HCT116 (cell line): ENCODE data around the gene MINDY3. TPM values are rescaled to one million over a fixed set of nuclear protein-coding genes. Genes with fewer than 3 reads are reported as not detected.

Experiments used
- ATAC-seq: fragments of 200-7000 bp; cut with Tn5 transposase; 2 replicates; pipeline ENCODE4 v1.9.1; 2020; ENCODE audit warnings: mild to moderate bottlenecking, moderate library complexity
- BruUV-seq: library from RNA; stranded (reverse); fragments of 400-500 nt; replicated peaks from 2 replicates; lab custom pipeline; 2021; lab: Mats Ljungman, UMichigan
- CTCF ChIA-PET: fragments of 300-600 bp; sonication (Branson Sonifier 250); formaldehyde crosslinking; loops from one replicate; lab custom pipeline; 2021; ENCODE audit warnings: antibody characterized with exemption; lab: Charles Lee
- POLR2A ChIA-PET: fragments of 300-600, 350-600 bp; sonication (Branson Sonifier 250); formaldehyde crosslinking; loops from one replicate; lab custom pipeline; 2021; ENCODE audit warnings: antibody characterized with exemption; lab: Charles Lee
- RAD21 ChIA-PET, 2 experiments: fragments of 300-600 bp; sonication (Branson Sonifier 250); formaldehyde crosslinking; loops; one replicate each; lab custom pipeline; 2023; ENCODE audit warnings: low total read pairs in 2 of 2; ENCODE audit not compliant: uncharacterized antibody in 2 of 2, unreplicated experiment in 2 of 2, low non-redundant PET in 1 of 2; lab: Charles Lee
- DNase-seq: peaks from one replicate; pipeline ENCODE4 v3.0.0-alpha.2; 2010; ENCODE audit warnings: low read depth, low spot score
- H2AFZ ChIP-seq: fragments of 200-600 bp; shearing (Covaris generic), sonication (generic); 2 replicates; pipeline ENCODE4 v1.6.1; 2017; ENCODE audit warnings: low read depth, mixed run types, mixed read lengths, antibody characterized with exemption, low read length; ENCODE audit not compliant: poor library complexity, severe bottlenecking
- H3K27ac ChIP-seq: 2 replicates; pipeline ENCODE4 v1.5.1; 2012; ENCODE audit warnings: low read depth, low read length
- H3K27me3 ChIP-seq: fragments of 200-600 bp; sonication (generic); 2 replicates; pipeline ENCODE4 v1.6.1; 2016; ENCODE audit warnings: mixed run types, low read length, mixed read lengths; ENCODE audit not compliant: insufficient read depth
- H3K36me3 ChIP-seq, 2 experiments: fragments of 200-500 bp in 1 of 2; fragments of 200-600 bp in 1 of 2; sonication (Bioruptor generic) in 1 of 2; sonication (generic) in 1 of 2; 2 replicates each; pipeline versions ENCODE4 v1.5.1 to v1.6.1; 2014 to 2016; ENCODE audit warnings: low read length in 2 of 2, inconsistent platforms in 1 of 2, mixed read lengths in 1 of 2, mixed run types in 1 of 2; ENCODE audit not compliant: insufficient read depth in 2 of 2, control insufficient read depth in 1 of 2
- H3K4me1 ChIP-seq, 2 experiments: fragments of 200-600 bp in 1 of 2; sonication (generic) in 1 of 2; 2 replicates each; pipeline versions ENCODE4 v1.5.1 to v1.6.1; 2012 to 2017; ENCODE audit warnings: low read length in 2 of 2, inconsistent platforms in 1 of 2, mild to moderate bottlenecking in 1 of 2, mixed read lengths in 1 of 2, mixed run types in 1 of 2, moderate library complexity in 1 of 2; ENCODE audit not compliant: insufficient read depth in 2 of 2, control insufficient read depth in 1 of 2
- H3K4me2 ChIP-seq: fragments of 200-600 bp; sonication (generic); 2 replicates; pipeline ENCODE4 v1.6.1; 2017; ENCODE audit warnings: mixed run types, low read length, mixed read lengths
- H3K4me3 ChIP-seq, 2 experiments: fragments of 200-600 bp in 1 of 2; sonication (generic) in 1 of 2; replicated peaks in 1 of 2; 2 replicates each; pipeline ENCODE4 v1.5.1; 2011 to 2016; ENCODE audit warnings: low read length in 2 of 2, control low read depth in 1 of 2, low read depth in 1 of 2, mild to moderate bottlenecking in 1 of 2, mixed read lengths in 1 of 2, mixed run types in 1 of 2
- H3K79me2 ChIP-seq: fragments of 200-600 bp; sonication (generic); 2 replicates; pipeline ENCODE4 v1.6.1; 2017; ENCODE audit warnings: mild to moderate bottlenecking, mixed run types, low read length, moderate library complexity, mixed read lengths; ENCODE audit not compliant: insufficient read depth
- H3K9ac ChIP-seq: fragments of 200-600 bp; sonication (generic); 2 replicates; pipeline ENCODE4 v1.6.1; 2016; ENCODE audit warnings: low read length, mixed read lengths
- H3K9me2 ChIP-seq: fragments of 200-600 bp; sonication (generic), shearing (Covaris generic); 2 replicates; pipeline ENCODE4 v1.6.1; 2017; ENCODE audit warnings: mixed run types, mild to moderate bottlenecking, moderate library complexity; ENCODE audit not compliant: insufficient read depth
- H3K9me3 ChIP-seq, 2 experiments: fragments of 200-500 bp in 1 of 2; fragments of 200-600 bp in 1 of 2; sonication (Bioruptor generic) in 1 of 2; sonication (generic) in 1 of 2; 2 replicates each; pipeline ENCODE4 v1.6.1; 2014 to 2017; ENCODE audit warnings: low read length in 2 of 2, mixed read lengths in 2 of 2, inconsistent platforms in 1 of 2, low read depth in 1 of 2, mild to moderate bottlenecking in 1 of 2, mixed run types in 1 of 2, moderate library complexity in 1 of 2; ENCODE audit not compliant: control insufficient read depth in 1 of 2, insufficient read depth in 1 of 2
- H4K20me1 ChIP-seq: fragments of 200-600 bp; sonication (generic), shearing (Covaris generic); 2 replicates; pipeline ENCODE4 v1.6.1; 2017; ENCODE audit warnings: mixed run types, mild to moderate bottlenecking, moderate library complexity; ENCODE audit not compliant: insufficient read depth
- ATF3 ChIP-seq: IDR thresholded peaks from 2 replicates; pipeline ENCODE4 v1.6.1; 2012
- CTCF ChIP-seq, 3 experiments: fragments of 200-600 bp in 1 of 3; sonication (generic) in 1 of 3; IDR thresholded peaks in 2 of 3; conservative IDR thresholded peaks in 1 of 3; 2 replicates each; pipeline ENCODE4 v1.5.1; 2012 to 2017; ENCODE audit warnings: low read depth in 2 of 3, low read length in 2 of 3, antibody characterized with exemption in 1 of 3, borderline replicate concordance in 1 of 3, control low read depth in 1 of 3, mild to moderate bottlenecking in 1 of 3, mixed read lengths in 1 of 3, mixed run types in 1 of 3, moderate library complexity in 1 of 3; ENCODE audit not compliant: insufficient read depth in 1 of 3
- EGR1 ChIP-seq: IDR thresholded peaks from 2 replicates; pipeline ENCODE4 v1.6.1; 2012; ENCODE audit warnings: low read depth
- EZH2phosphoT487 ChIP-seq: fragments of 200-600 bp; IDR thresholded peaks from 2 replicates; pipeline ENCODE4 v1.6.1; 2018; ENCODE audit warnings: antibody characterized with exemption, borderline replicate concordance
- MAX ChIP-seq: IDR thresholded peaks from 2 replicates; pipeline ENCODE4 v1.6.1; 2012
- POLR2AphosphoS5 ChIP-seq: IDR thresholded peaks from 2 replicates; pipeline ENCODE4 v1.6.1; 2011; ENCODE audit warnings: mild to moderate bottlenecking, low read depth, low read length, moderate library complexity
- REST ChIP-seq: IDR thresholded peaks from 2 replicates; pipeline ENCODE4 v1.6.1; 2012; ENCODE audit warnings: low read depth
- SP1 ChIP-seq: IDR thresholded peaks from 2 replicates; pipeline ENCODE4 v1.6.1; 2012; ENCODE audit warnings: low read depth
- TCF7L2 ChIP-seq: IDR thresholded peaks from 2 replicates; pipeline ENCODE4 v1.7.0; 2011; ENCODE audit warnings: borderline replicate concordance, inconsistent platforms; ENCODE audit not compliant: insufficient read depth, insufficient read length; ENCODE audit errors: extremely low read depth
- ZFX ChIP-seq: fragments of 450-650 bp; IDR thresholded peaks from 2 replicates; pipeline ENCODE4 v1.6.1; 2017
- ZNF274 ChIP-seq: fragments of 200-500 bp; sonication (Bioruptor generic); IDR thresholded peaks from 2 replicates; pipeline ENCODE4 v1.6.1; 2014; ENCODE audit warnings: mild to moderate bottlenecking, low read depth, low read length, inconsistent platforms
- intact Hi-C: fragments of 100-400 bp; cut with micrococcal nuclease; formaldehyde crosslinking; loops from 2 replicates; pipeline ENCODE4 v1.10.0; 2022
- total RNA-seq: library from RNA; stranded (reverse); gene quantifications from one replicate; pipeline ENCODE4 v1.2.1, GENCODE V29; 2021; ENCODE audit not compliant: unreplicated experiment

Gene MINDY3
- total RNA-seq, 1 experiment from 2014 or later = 15.5 TPM

- Histone ChIP-seq H3K27ac (no peak overlapping the region), H3K79me2 (peaks cover 27% of the 10 kb centered on the region; the same call in 1 of the 2 replicates), H3K36me3 (0 out of 4 replicates have a peak, but pooled peaks cover 0 to 2% of the 10 kb centered on the region in 2 experiments), H2AFZ (no peak overlapping the region), H3K9me2 (no peaks in the 10 kb centered on the region), H4K20me1 (no peaks in the 10 kb centered on the region; the same call in 1 of the 2 replicates), H3K4me3 (no peak overlapping the region), H3K4me1 (no peaks in the 10 kb centered on the region), H3K27me3 (no peaks in the 10 kb centered on the region), H3K9ac (no peak overlapping the region), H3K9me3 (no peaks in the 10 kb centered on the region), H3K4me2 (no peak overlapping the region)
- RAD21 ChIA-PET = no interaction called here
- intact Hi-C loops = no loop called here
- POLR2A ChIA-PET = no interaction called here
- ATAC-seq (no peak), DNase-seq (no peak)
- BruUV-seq = no TSS peak
- TF ChIP-seq SP1 (no peak), MAX (no peak)
- CTCF ChIA-PET = no interaction called here
These were observed 12.8 kb downstream of the MINDY3 start for GRCh38 chr10:15847481-15847880.

GRCh38 chr10:15844517-15844916 lies 15.8 kb downstream of the MINDY3 start:
- Histone ChIP-seq H3K36me3 (0 out of 4 replicates have a peak, but pooled peaks cover 0 to 2% of the 10 kb centered on the region in 2 experiments), H3K9ac (no peak overlapping the region), H3K4me2 (no peak overlapping the region), H3K79me2 (peaks cover 13% of the 10 kb centered on the region; the same call in 1 of the 2 replicates), H2AFZ (no peak overlapping the region), H4K20me1 (no peaks in the 10 kb centered on the region; the same call in 1 of the 2 replicates), H3K27ac (no peak overlapping the region), H3K9me2 (no peaks in the 10 kb centered on the region), H3K4me1 (no peaks in the 10 kb centered on the region), H3K9me3 (no peaks in the 10 kb centered on the region), H3K4me3 (no peak overlapping the region), H3K27me3 (no peaks in the 10 kb centered on the region)
- ChIA-PET POLR2A (no interaction called here), RAD21 (interaction anchor here in 1 of 2 experiments (1.1 kb wide), 1 partner anchor 8 kb away, joined by 3 read pairs; no protein-coding TSS in a partner anchor), CTCF (no interaction called here)
- ATAC-seq = no peak
- BruUV-seq = no TSS peak
- no peak for DNase-seq
- TF ChIP-seq ZNF274 (no peak), REST (no peak), EZH2phosphoT487 (no peak), ATF3 (no peak), TCF7L2 (no peak), POLR2AphosphoS5 (no peak), ZFX (no peak), CTCF (IDR thresholded peaks at IDR 0.05 in 2 of 3, conservative IDR thresholded peaks at IDR 0.05 in 1 of 3; ENCODE audit: borderline replicate concordance in 1 of 3, insufficient read depth in 1 of 3, low read depth in 2 of 3, low read length in 2 of 3) (no peak), EGR1 (no peak)
- TF ChIP-seq, all 23 proteins: peak for 0
- intact Hi-C loops = no loop called here
